ENCODE measurements around the gene LYSET.
"Not testable (repeated sequence)": the region's sequence is repeated elsewhere in the genome, so short reads cannot be mapped to it uniquely, and the experiment has no call there.

DNA sequence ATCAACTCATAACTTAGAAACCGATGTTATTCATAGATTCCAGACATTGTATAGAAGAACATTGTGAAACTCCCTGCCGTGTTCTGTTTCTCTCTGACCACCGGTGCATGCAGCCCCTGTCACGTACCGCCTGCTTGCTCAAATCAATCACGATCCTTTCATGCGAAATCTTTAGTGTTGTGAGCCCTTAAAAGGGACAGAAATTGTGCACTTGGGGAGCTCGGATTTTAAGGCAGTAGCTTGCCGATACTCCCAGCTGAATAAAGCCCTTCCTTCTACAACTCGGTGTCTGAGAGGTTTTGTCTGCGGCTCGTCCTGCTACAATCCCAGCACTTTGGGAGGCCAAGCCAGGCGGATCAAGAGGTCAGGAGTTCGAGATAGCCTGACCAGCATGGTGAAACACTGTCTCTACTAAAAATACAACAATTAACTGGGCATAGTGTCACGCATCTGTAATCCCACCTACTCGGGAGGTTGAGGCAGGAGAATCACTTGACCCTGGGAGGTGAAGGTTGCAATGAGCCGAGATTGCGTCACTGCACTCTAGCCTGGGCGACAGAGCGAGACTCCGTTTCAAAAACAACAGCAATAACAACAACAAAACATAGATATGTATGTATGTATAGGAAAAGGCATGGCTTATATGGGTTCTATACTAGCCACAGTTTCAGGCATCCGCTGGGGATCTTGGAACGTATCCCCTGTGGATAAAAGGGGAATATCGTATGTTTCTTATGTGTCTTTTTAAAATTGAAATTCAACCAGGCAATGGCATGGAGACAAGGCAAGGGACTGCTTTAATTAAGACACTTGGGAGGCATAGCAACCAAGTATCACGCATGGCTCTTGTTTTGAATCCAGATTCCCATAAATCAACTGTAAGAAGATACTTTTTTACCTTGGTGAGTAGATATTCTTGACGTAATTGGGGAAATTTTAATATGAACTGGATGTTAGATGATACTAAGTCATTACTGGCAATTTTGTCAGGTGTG is 19.5 kb upstream of the LYSET start:
- TF ChIP-seq, protein P1, sequence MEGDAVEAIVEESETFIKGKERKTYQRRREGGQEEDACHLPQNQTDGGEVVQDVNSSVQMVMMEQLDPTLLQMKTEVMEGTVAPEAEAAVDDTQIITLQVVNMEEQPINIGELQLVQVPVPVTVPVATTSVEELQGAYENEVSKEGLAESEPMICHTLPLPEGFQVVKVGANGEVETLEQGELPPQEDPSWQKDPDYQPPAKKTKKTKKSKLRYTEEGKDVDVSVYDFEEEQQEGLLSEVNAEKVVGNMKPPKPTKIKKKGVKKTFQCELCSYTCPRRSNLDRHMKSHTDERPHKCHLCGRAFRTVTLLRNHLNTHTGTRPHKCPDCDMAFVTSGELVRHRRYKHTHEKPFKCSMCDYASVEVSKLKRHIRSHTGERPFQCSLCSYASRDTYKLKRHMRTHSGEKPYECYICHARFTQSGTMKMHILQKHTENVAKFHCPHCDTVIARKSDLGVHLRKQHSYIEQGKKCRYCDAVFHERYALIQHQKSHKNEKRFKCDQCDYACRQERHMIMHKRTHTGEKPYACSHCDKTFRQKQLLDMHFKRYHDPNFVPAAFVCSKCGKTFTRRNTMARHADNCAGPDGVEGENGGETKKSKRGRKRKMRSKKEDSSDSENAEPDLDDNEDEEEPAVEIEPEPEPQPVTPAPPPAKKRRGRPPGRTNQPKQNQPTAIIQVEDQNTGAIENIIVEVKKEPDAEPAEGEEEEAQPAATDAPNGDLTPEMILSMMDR (conservative IDR thresholded peaks at IDR 0.05 in 1 of 2, IDR thresholded peaks at IDR 0.05 in 1 of 2; ENCODE audit: low read depth in 1 of 2, low read length in 2 of 2) = not testable (repeated sequence)
- not testable (repeated sequence) for TF ChIP-seq EZH2 (IDR thresholded peaks at IDR 0.05; ENCODE audit: low read length, missing control alignments)
